SU-DHL-6 (cell line): ENCODE results near the gene GP1BB.

Source experiments
- H2AFZ ChIP-seq: fragments of 200-600 bp; sonication (generic); 2 replicates; pipeline ENCODE4 v1.6.1; 2014; ENCODE audit warnings: low read depth, mild to moderate bottlenecking, moderate library complexity, mixed read lengths, antibody characterized with exemption, low read length; ENCODE audit not compliant: severe bottlenecking
- H3F3A ChIP-seq: fragments of 200-600 bp; shearing (Covaris generic); 2 replicates; pipeline ENCODE4 v1.6.0; 2016; ENCODE audit warnings: antibody characterized with exemption, mild to moderate bottlenecking; ENCODE audit not compliant: insufficient read depth
- H3K27ac ChIP-seq: fragments of 200-600 bp; sonication (generic); 2 replicates; pipeline ENCODE4 v1.5.1; 2016; ENCODE audit warnings: low read depth, mild to moderate bottlenecking, low read length, moderate library complexity, mixed read lengths
- H3K27me3 ChIP-seq: fragments of 200-600 bp; sonication (generic), shearing (Covaris generic); 2 replicates; pipeline ENCODE4 v1.6.0; 2014; ENCODE audit warnings: mild to moderate bottlenecking, low read length
- H3K36me3 ChIP-seq: fragments of 200-600 bp; sonication (generic); 2 replicates; pipeline ENCODE4 v1.6.1; 2014; ENCODE audit warnings: mild to moderate bottlenecking, low read length, mixed read lengths
- H3K4me2 ChIP-seq: fragments of 300-600, 200-600 bp; shearing (Covaris generic), sonication (generic); 2 replicates; pipeline ENCODE4 v1.6.0; 2014; ENCODE audit warnings: low read length, low read depth, mild to moderate bottlenecking; ENCODE audit not compliant: poor library complexity, severe bottlenecking
- H3K4me3 ChIP-seq: fragments of 200-600 bp; sonication (generic); 2 replicates; pipeline ENCODE4 v1.5.1; 2014; ENCODE audit warnings: antibody characterized with exemption, low read length, mild to moderate bottlenecking, mixed read lengths; ENCODE audit not compliant: insufficient read depth, poor library complexity, severe bottlenecking
- H3K79me2 ChIP-seq: fragments of 200-600 bp; sonication (generic); 2 replicates; pipeline ENCODE4 v1.6.1; 2014; ENCODE audit warnings: mild to moderate bottlenecking, low read length, moderate library complexity; ENCODE audit not compliant: insufficient read depth
- H3K9ac ChIP-seq: fragments of 200-600 bp; sonication (generic); 2 replicates; pipeline ENCODE4 v1.7.0; 2014; ENCODE audit warnings: mild to moderate bottlenecking, low read length
- H3K9me2 ChIP-seq: fragments of 200-600 bp; sonication (generic); replicated peaks from 2 replicates; pipeline ENCODE4 v1.6.1; 2014; ENCODE audit warnings: low read length; ENCODE audit not compliant: insufficient read depth
- H3K9me3 ChIP-seq: fragments of 200-600 bp; sonication (generic); 2 replicates; pipeline ENCODE4 v1.6.1; 2014; ENCODE audit warnings: low read length, mixed read lengths; ENCODE audit not compliant: insufficient read depth
- H4K20me1 ChIP-seq: fragments of 200-600 bp; sonication (generic); 2 replicates; pipeline ENCODE4 v1.6.1; 2014; ENCODE audit warnings: low read depth, mild to moderate bottlenecking, antibody characterized with exemption, low read length, moderate library complexity, mixed read lengths
- EZH2phosphoT487 ChIP-seq: fragments of 200-600 bp; sonication (generic), shearing (Covaris generic); conservative IDR thresholded peaks from 2 replicates; pipeline ENCODE4 v1.6.1; 2018; ENCODE audit warnings: mild to moderate bottlenecking, antibody characterized with exemption, low read length, moderate library complexity, mixed read lengths
- TF ChIP-seq, protein P1 (sequence below): fragments of 200-600 bp; sonication (generic); IDR thresholded peaks from one replicate; pipeline ENCODE4 v1.5.1; 2017; ENCODE audit warnings: antibody characterized with exemption, mild to moderate bottlenecking, low read length, moderate library complexity; ENCODE audit not compliant: insufficient read depth, poor library complexity, severe bottlenecking

Gene GP1BB

DNA sequence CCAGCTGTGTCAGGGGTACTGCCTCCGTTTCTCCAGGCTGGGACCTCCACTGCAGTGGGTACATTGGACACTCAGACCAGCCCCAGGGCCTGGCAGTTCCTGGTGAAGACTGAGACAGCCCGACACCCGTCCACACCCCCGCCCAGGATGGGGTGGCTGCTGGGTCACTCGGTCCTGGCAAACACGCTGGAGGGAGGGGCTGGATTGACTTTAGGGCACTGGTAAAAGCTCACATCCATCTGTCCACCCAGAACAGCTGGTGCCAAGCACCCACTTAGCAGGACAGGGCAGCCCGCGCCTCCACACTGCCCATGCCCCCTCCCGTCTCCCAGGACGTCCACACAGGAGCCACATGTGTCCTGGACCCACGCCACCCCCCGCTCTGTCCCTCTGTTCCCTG, 26.5 kb downstream of the GP1BB start:
- Histone ChIP-seq H2AFZ (no peak overlapping the region), H3F3A (no peaks in the 10 kb centered on the region), H3K4me3 (no peak overlapping the region), H3K4me2 (no peak overlapping the region), H3K27me3 (no peaks in the 10 kb centered on the region), H3K27ac (no peak overlapping the region), H3K79me2 (no peaks in the 10 kb centered on the region), H3K9me2 (no peaks in the 10 kb centered on the region), H4K20me1 (no peaks in the 10 kb centered on the region), H3K9ac (no peak overlapping the region), H3K9me3 (no peaks in the 10 kb centered on the region), H3K36me3 (no peaks in the 10 kb centered on the region)
- no peak for TF ChIP-seq EZH2phosphoT487
- TF ChIP-seq, protein P1, sequence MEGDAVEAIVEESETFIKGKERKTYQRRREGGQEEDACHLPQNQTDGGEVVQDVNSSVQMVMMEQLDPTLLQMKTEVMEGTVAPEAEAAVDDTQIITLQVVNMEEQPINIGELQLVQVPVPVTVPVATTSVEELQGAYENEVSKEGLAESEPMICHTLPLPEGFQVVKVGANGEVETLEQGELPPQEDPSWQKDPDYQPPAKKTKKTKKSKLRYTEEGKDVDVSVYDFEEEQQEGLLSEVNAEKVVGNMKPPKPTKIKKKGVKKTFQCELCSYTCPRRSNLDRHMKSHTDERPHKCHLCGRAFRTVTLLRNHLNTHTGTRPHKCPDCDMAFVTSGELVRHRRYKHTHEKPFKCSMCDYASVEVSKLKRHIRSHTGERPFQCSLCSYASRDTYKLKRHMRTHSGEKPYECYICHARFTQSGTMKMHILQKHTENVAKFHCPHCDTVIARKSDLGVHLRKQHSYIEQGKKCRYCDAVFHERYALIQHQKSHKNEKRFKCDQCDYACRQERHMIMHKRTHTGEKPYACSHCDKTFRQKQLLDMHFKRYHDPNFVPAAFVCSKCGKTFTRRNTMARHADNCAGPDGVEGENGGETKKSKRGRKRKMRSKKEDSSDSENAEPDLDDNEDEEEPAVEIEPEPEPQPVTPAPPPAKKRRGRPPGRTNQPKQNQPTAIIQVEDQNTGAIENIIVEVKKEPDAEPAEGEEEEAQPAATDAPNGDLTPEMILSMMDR, result no peak

DNA sequence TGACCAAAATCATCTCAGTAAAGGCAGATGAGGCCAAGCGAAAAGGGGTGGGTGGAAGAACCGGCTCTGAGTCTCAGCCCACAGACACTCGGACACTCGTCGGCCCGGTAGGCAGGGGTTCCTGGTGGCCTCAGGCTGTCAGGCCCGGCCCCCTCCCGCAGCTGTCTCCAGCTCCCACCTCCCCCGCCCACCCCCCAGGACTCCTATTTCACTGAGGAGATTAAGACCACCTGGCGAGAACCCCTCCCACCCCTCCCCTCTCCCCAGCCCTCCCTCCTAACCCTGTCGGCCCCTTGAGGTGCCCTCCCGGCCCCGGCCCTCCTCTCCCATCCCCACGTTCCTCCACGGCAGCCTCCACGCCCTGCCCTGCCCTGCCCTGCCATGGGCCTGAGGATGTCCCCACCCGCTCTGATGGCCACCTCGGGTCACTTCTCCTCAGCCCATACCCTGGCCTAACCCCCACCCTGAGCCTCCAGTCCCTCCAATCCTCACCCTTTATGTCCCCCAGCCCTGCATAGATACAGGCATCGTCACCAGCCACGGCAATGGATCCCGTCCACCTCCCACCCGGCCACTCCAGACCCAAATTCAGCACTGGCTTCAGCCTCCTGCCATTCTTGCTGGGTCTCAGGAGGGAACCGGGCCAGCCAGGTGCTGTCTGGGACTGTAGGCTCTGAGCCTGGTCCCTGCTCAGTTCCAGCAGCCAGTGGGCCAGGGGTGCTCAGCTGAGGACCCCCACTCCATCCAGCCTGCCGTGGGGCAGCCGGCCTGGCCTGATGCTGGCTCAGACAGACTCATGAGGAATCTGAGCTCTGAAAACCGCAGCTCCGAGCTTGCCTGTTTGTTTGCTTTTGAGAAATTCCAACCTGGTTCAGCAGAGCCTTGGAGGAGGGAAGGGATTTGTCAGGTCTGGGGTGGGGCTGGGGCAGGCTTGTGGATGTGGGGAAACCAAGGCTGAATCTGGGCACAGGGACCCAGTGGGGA, 27.5 kb downstream of the GP1BB start:
- no peaks in the 10 kb centered on the region for H3K27me3 ChIP-seq
- no peak overlapping the region for H3K4me2 ChIP-seq
- TF ChIP-seq, protein P1, result no peak
- no peak for TF ChIP-seq EZH2phosphoT487
- H3K79me2 ChIP-seq, result no peaks in the 10 kb centered on the region
- H3F3A ChIP-seq, result no peaks in the 10 kb centered on the region
- H3K9me3 ChIP-seq, result no peaks in the 10 kb centered on the region
- no peaks in the 10 kb centered on the region for H4K20me1 ChIP-seq
- no peak overlapping the region for H3K27ac ChIP-seq
- H3K36me3 ChIP-seq, result no peaks in the 10 kb centered on the region
- H3K9ac ChIP-seq, result no peak overlapping the region
- H3K4me3 ChIP-seq, result no peak overlapping the region
- no peaks in the 10 kb centered on the region for H3K9me2 ChIP-seq
- H2AFZ ChIP-seq, result no peak overlapping the region

DNA sequence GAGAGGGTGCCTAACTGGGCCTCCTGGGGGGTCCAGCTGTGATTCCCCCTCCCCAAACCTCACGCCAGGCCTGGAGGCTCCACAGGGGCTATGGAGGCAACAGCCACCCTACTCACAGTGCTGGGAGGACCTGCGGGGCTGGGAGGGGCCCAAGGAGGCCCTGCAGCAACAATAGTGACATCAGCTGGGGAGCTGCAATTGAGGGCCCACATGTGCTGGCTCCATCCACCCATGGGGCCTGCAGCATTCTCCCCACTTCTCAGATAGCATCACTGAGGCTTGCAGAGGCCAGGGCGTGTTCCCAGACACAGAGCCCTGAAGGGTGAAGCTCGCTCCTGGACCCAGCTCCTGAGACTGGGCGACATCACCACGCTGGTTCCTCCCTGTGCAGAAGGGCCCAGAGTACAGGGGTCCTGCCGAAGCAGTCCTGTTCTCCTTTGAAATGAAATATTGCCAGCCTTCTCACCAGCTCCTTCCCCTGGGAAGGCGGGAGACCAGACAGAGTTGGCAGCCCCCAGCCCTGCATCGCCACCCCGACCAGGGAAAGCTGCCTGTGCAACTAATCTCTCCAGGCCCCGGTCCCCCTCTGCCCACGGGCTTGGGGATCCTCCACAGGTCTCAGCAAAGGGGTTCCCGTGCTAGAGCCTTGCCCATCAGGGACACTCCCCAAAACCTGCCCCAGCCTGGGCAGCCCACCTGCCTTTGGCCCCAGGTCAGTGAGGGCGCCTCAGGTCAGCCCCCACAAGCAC, 28.3 kb downstream of the GP1BB start:
- Histone ChIP-seq H3K9me3 (no peaks in the 10 kb centered on the region), H3K9ac (no peak overlapping the region), H3K4me3 (no peak overlapping the region), H3K79me2 (no peaks in the 10 kb centered on the region), H2AFZ (no peak overlapping the region), H3K27ac (no peak overlapping the region), H3K27me3 (no peaks in the 10 kb centered on the region), H3F3A (no peaks in the 10 kb centered on the region), H4K20me1 (no peaks in the 10 kb centered on the region), H3K36me3 (no peaks in the 10 kb centered on the region), H3K9me2 (no peaks in the 10 kb centered on the region), H3K4me2 (no peak overlapping the region)
- TF ChIP-seq, protein P1, result no peak
- no peak for TF ChIP-seq EZH2phosphoT487
